Astrocyte (in vitro differentiated cells and primary cell): ENCODE results near the gene GDPD5.

Source experiments
- CTCF ChIP-seq: IDR thresholded peaks from 2 replicates; pipeline ENCODE4 v1.5.1; 2011; ENCODE audit warnings: low read depth, mild to moderate bottlenecking, inconsistent platforms, low read length, moderate library complexity; ENCODE audit not compliant: insufficient read depth
- EZH2 ChIP-seq: IDR thresholded peaks from 2 replicates; pipeline ENCODE4 v1.6.1; 2012; ENCODE audit warnings: mild to moderate bottlenecking, low read length, inconsistent platforms; ENCODE audit not compliant: insufficient read depth

GRCh38 chr11:75538150-75538942, 12.6 kb upstream of the GDPD5 start:
- TF ChIP-seq CTCF (no peak), EZH2 (no peak)
